ENCODE measurements around the gene CRHBP.
"Not testable (repeated sequence)": the region's sequence is repeated elsewhere in the genome, so short reads cannot be mapped to it uniquely, and the experiment has no call there.

Gene CRHBP

GRCh38 chr5:76982450-76982849 lies 29.6 kb downstream of the CRHBP start:
- H3K4me3 ChIP-seq (ENCODE audit: low read length) = no peak overlapping the region
- DNase-seq (ENCODE audit: low read depth) = no peak
- TF ChIP-seq CTCF (conservative IDR thresholded peaks at IDR 0.05; ENCODE audit: low read length) = no peak

GRCh38 chr5:76983468-76983867 lies 30.6 kb downstream of the CRHBP start:
- DNase-seq (ENCODE audit: low read depth) = no peak
- no peak for TF ChIP-seq CTCF (conservative IDR thresholded peaks at IDR 0.05; ENCODE audit: low read length)
- no peak overlapping the region for H3K4me3 ChIP-seq (ENCODE audit: low read length)

GRCh38 chr5:76986825-76987526 lies 34.1 kb downstream of the CRHBP start:
- no peak for DNase-seq (ENCODE audit: low read depth)
- TF ChIP-seq CTCF (conservative IDR thresholded peaks at IDR 0.05; ENCODE audit: low read length) = no peak
- no peak overlapping the region for H3K4me3 ChIP-seq (ENCODE audit: low read length)

GRCh38 chr5:76990899-76991459 lies 38.1 kb downstream of the CRHBP start:
- DNase-seq (ENCODE audit: low read depth) = no peak
- no peak overlapping the region for H3K4me3 ChIP-seq (ENCODE audit: low read length)
- no peak for TF ChIP-seq CTCF (conservative IDR thresholded peaks at IDR 0.05; ENCODE audit: low read length)

GRCh38 chr5:76993436-76993835 lies 40.6 kb downstream of the CRHBP start:
- not testable (repeated sequence) for H3K4me3 ChIP-seq (ENCODE audit: low read length); DNase-seq (ENCODE audit: low read depth)

- no peak for TF ChIP-seq CTCF (conservative IDR thresholded peaks at IDR 0.05; ENCODE audit: low read length)
- no peak overlapping the region for H3K4me3 ChIP-seq (ENCODE audit: low read length)
- DNase-seq (ENCODE audit: low read depth) = no peak
Observed at GRCh38 chr5:76994337-76994736, 41.5 kb downstream of the CRHBP start.

GRCh38 chr5:76998251-76998650 lies 45.4 kb downstream of the CRHBP start:
- DNase-seq (ENCODE audit: low read depth); H3K4me3 ChIP-seq (ENCODE audit: low read length): not testable (repeated sequence)

- DNase-seq (ENCODE audit: low read depth) = peak; percentile 67
- TF ChIP-seq CTCF (conservative IDR thresholded peaks at IDR 0.05; ENCODE audit: low read length) = no peak
- no peak overlapping the region for H3K4me3 ChIP-seq (ENCODE audit: low read length)
Observed at GRCh38 chr5:76999451-76999850, 46.6 kb downstream of the CRHBP start.
